HG02840 (cell line): ENCODE measurements around the gene AFDN.

Experiments used
- ATAC-seq: cut with Tn5 transposase; IDR thresholded peaks from one replicate; pipeline ENCODE4 v1.9.1; 2021; ENCODE audit warnings: mild to moderate bottlenecking, moderate library complexity, moderate number of reproducible peaks; ENCODE audit not compliant: unreplicated experiment, low FRiP score

AFDN gene

DNA sequence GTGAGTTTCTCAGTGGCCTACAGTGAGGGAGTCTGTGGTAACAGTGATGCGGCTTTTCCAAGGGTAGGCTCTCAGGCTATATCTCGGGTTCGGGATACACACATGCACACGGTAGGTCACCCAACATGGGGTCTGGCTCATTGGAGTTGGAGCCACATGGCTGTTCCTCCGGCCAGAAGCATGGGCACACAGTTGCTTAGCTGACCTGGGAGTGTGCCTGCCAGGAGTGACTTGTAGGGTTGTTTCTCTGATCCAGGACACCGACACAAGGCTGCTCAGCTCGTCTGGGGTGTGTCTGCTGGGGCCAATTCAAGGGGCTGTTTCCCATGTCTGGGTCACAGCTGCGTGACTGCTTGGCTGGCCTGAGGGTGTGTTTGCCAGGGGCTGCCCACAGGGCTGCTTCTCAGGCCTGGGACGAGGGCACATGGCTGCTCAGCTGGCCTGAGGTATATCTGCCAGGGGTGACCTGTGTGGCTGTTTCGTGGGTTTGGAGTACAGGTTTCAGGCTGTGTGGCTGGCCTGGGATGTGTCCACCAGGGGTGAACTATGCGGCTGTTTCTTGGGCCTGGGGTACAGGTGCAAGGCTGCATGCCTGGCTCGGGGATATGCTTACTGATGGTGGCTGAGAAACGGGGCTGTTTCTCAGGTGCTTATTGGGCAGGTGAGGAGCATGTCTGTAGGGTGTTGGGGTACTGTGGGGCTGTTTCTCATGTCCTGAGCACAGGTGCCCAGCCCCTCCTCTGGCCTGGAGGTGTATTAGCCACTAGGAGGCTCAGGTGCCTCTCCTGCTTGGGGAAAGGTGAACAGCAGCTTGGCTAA is 185.9 kb downstream of the AFDN start:
- ATAC-seq = no peak

DNA sequence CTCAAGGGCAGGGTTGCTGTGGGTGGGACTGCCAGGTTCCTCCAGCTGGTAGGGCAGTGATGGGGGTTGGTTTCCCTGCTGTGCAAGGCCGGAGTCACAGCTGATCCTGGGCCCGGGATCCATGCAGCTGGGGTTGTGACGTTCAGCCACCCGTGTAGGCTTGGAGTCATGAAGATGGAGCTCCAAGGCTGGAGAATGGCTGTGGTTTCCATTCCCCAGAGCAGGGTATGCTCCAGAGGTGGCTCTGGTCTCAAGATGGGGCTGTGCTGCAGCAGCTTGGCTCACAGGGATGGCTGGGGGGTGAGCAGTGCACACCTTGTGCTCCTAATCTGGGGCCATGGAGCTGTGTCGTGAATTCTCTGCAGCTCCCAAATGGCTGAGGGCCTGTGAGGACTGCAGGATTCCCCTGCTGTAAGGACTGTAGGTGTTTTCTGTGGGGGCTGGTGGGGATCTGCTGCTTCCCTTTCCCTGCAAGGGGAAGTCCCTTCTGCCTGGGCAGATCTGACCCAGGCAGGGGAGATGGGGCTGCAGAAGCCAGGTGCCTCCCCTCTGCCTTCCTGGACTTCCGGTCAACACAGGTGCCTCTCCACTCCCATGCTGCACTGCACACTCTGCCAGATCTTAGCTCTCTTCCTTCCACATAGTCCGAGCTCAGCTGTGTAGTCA is 186.7 kb downstream of the AFDN start:
- ATAC-seq = no peak

GRCh38 chr6:168014428-168014827 is 187.7 kb downstream of the AFDN start:
- ATAC-seq = no peak

GRCh38 chr6:168015009-168015408 is 188.3 kb downstream of the AFDN start:
- ATAC-seq = no peak

DNA sequence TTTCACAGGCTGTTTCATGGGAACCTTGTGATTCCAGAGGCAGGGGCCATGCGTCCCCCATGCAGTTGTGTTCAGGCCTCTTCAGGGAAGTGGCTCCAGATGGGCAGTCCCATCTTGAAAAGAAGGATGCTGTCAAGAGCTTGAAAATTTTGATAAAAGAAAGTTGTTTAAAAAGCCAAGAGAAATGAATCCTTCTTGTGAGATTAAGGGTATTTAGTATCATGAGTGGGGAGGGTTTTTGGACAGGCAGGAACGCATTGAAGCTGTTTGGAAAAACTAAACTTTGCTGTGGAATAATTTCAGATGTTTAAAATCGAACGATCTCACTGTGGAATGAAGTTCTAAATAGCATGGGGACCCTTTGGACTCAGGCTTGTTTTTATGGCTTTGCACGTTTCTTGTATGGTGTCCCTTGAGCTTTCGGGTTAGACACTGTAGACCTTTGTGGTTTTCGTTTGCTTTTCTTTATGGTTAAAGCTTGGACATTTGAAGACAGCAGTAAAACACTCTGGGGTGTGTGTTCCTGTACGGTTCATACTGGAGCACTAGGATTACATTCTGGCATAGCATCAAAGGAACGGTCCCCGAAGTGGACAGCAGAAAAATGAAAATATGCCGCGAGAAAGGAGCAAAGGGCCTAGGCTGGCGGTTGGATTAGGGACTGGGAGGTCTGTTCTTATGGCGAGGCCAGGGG is 188.9 kb downstream of the AFDN start:
- ATAC-seq = no peak

- ATAC-seq = no peak
Observed at GRCh38 chr6:168016176-168016620, 189.5 kb downstream of the AFDN start.

- ATAC-seq = no peak
Observed at GRCh38 chr6:168016721-168017525, 190.2 kb downstream of the AFDN start.

DNA sequence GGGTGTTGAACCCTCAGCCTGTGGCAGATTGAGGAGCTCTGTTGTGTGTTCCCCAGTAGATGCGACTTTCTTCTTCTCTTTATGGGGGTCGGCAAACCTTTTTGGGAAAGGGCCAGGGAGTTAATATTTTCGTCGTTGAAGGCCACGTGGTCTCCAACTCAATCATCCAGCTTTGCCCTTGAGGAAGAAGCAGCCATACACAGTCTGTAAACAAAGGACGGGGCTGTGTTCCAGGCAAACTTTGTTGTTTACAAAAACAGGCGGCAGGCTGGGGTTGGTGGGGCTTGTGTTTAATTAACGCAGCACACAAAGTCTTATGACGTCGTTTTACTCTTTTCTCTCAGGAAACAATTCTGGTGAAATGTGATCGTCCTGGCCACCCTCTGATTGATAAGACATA is 190.9 kb downstream of the AFDN start:
- ATAC-seq = no peak

DNA sequence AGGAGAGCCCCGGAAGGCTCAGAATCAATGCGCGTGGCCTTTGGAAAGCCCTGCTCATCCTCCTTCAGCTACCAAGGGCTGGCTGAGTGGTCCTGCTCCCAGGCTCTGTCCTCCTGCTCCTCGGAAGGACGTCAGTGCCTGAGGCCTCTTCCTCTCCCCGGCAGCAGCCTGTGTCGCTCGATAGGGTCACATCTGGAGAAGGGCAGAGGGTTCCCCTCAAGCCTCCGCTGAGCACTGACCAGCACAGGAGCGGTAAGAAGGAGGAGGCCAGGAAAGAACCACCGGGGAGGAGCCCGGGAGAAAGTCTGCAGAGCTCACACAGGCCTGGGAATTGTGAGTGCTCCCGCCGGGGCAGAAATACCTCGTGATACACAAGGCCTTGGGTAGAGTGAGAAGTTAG is 192.0 kb downstream of the AFDN start:
- ATAC-seq = no peak

DNA sequence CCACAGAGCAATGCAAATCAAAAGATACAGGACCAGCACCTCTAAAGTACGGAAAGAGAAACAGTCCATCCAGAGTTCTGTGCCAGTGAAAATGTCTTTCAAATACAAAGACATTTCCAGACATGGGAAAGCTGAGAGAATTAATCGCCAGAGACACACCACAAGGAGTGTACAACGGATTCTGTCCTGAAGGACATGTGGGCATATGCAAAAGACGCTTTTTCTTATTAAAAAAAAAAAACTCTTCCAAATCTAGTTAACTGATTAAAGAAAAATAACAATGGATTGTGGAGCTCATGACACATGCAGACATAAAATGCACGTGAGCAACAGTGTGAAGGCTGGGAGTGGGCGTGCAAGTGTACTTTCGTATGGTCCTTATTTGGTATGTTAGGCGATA is 193.5 kb downstream of the AFDN start:
- ATAC-seq = no peak

GRCh38 chr6:168021581-168021980 is 194.9 kb downstream of the AFDN start:
- no peak for ATAC-seq
